Activated CD4-positive, alpha-beta T cell treated with anti-CD3 and anti-CD28 coated beads, Interleukin-2, amount 50 U/mL, for 1 hour (primary cell): ENCODE data around the gene RCOR1.
"Not testable (repeated sequence)": the region's sequence is repeated elsewhere in the genome, so short reads cannot be mapped to it uniquely, and the experiment has no call there.

Experiments
- DNase-seq: peaks from one replicate; pipeline ENCODE4 v3.0.0-alpha.2; 2020

RCOR1 gene

GRCh38 chr14:102593825-102594137, 1.3 kb downstream of the RCOR1 start:
- DNase-seq: no peak

- DNase-seq: peak; percentile 52
Measured at GRCh38 chr14:102594514-102595175, 2.2 kb downstream of the RCOR1 start.

GRCh38 chr14:102601378-102601925, 9.0 kb downstream of the RCOR1 start:
- DNase-seq: no peak

- no peak for DNase-seq
Measured at GRCh38 chr14:102602421-102603292, 10.2 kb downstream of the RCOR1 start.

GRCh38 chr14:102603293-102603907, 11.0 kb downstream of the RCOR1 start:
- DNase-seq: no peak

- no peak for DNase-seq
Measured at GRCh38 chr14:102604183-102604582, 11.7 kb downstream of the RCOR1 start.

- DNase-seq: no peak
Measured at GRCh38 chr14:102605029-102605428, 12.6 kb downstream of the RCOR1 start.

- DNase-seq: no peak
Measured at GRCh38 chr14:102606296-102606695, 13.8 kb downstream of the RCOR1 start.

GRCh38 chr14:102608064-102608446, 15.6 kb downstream of the RCOR1 start:
- no peak for DNase-seq

GRCh38 chr14:102610968-102611811, 18.7 kb downstream of the RCOR1 start:
- no peak for DNase-seq

GRCh38 chr14:102616318-102616717, 23.9 kb downstream of the RCOR1 start:
- no peak for DNase-seq

GRCh38 chr14:102616799-102617198, 24.4 kb downstream of the RCOR1 start:
- no peak for DNase-seq

GRCh38 chr14:102619012-102619411, 26.6 kb downstream of the RCOR1 start:
- DNase-seq: not testable (repeated sequence)

- no peak for DNase-seq
Measured at GRCh38 chr14:102620413-102620812, 28.0 kb downstream of the RCOR1 start.

- DNase-seq: no peak
Measured at GRCh38 chr14:102622262-102622885, 29.9 kb downstream of the RCOR1 start.

GRCh38 chr14:102624666-102625065, 32.2 kb downstream of the RCOR1 start:
- DNase-seq: no peak

GRCh38 chr14:102625564-102626296, 33.3 kb downstream of the RCOR1 start:
- DNase-seq: no peak

GRCh38 chr14:102626530-102626929, 34.1 kb downstream of the RCOR1 start:
- no peak for DNase-seq

- no peak for DNase-seq
Measured at GRCh38 chr14:102629011-102629444, 36.6 kb downstream of the RCOR1 start.

GRCh38 chr14:102629808-102630350, 37.4 kb downstream of the RCOR1 start:
- no peak for DNase-seq

GRCh38 chr14:102630405-102630804, 38.0 kb downstream of the RCOR1 start:
- DNase-seq: no peak
